ENCODE data around the gene FGFRL1.
A peak's percentile ranks its signal among the peaks of the same experiment; 100 is the strongest.

FGFRL1 gene

DNA sequence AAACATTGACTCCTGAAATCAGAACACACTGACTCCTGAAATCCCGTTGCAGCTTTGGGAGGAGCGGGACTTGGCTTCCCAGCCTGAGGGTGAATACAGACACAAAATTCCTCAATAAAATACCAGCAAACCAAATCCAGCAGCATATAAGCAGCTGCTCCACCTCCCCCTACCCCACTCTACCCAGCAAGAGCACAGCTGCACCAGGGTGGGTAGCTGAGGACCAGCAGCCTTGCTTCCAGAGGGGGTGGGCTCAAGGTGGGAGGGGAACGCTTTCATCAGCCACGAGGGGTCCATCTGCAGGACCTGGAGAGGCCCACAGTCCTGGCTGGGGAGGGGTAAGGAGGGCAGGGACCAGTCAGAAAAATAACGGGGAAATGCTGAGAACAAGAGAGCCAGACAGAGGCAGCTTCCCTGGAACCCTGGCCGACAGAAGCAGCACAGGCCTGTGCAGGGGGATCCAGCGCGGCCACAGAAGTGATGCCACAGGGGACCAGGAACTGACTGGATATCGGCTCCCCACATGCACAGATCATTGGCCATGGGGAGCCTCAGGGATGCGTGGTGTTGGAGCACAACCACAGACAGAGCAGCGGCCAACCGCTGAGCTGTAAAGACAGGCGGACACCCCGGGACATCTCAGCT, 49.8 kb downstream of the FGFRL1 start:
- peaks cover under 1% of the 10 kb centered on the region for H3K27me3 ChIP-seq (ENCODE audit: insufficient read depth, low read depth, severe bottlenecking)
- H3K27ac ChIP-seq, result peak overlapping the region; percentile 27
- H3K36me3 ChIP-seq, result no peaks in the 10 kb centered on the region
- H3K4me3 ChIP-seq (ENCODE audit: low read depth, low read length), result no peak overlapping the region
- TF ChIP-seq, protein P1, sequence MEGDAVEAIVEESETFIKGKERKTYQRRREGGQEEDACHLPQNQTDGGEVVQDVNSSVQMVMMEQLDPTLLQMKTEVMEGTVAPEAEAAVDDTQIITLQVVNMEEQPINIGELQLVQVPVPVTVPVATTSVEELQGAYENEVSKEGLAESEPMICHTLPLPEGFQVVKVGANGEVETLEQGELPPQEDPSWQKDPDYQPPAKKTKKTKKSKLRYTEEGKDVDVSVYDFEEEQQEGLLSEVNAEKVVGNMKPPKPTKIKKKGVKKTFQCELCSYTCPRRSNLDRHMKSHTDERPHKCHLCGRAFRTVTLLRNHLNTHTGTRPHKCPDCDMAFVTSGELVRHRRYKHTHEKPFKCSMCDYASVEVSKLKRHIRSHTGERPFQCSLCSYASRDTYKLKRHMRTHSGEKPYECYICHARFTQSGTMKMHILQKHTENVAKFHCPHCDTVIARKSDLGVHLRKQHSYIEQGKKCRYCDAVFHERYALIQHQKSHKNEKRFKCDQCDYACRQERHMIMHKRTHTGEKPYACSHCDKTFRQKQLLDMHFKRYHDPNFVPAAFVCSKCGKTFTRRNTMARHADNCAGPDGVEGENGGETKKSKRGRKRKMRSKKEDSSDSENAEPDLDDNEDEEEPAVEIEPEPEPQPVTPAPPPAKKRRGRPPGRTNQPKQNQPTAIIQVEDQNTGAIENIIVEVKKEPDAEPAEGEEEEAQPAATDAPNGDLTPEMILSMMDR (IDR thresholded peaks at IDR 0.05; ENCODE audit: low read depth, low read length), result no peak
- DNase-seq, result no peak
- H3K9me3 ChIP-seq (ENCODE audit: severe bottlenecking), result no peaks in the 10 kb centered on the region

GRCh38 chr4:1061760-1062159, 50.3 kb downstream of the FGFRL1 start:
- Histone ChIP-seq H3K4me3 (ENCODE audit: low read depth, low read length) (no peak overlapping the region), H3K9me3 (ENCODE audit: severe bottlenecking) (no peaks in the 10 kb centered on the region), H3K36me3 (no peaks in the 10 kb centered on the region), H3K27me3 (ENCODE audit: insufficient read depth, low read depth, severe bottlenecking) (no peaks in the 10 kb centered on the region), H3K27ac (peak overlapping the region; percentile 27)
- TF ChIP-seq, protein P1 (IDR thresholded peaks at IDR 0.05; ENCODE audit: low read depth, low read length), result no peak
- DNase-seq, result no peak

DNA sequence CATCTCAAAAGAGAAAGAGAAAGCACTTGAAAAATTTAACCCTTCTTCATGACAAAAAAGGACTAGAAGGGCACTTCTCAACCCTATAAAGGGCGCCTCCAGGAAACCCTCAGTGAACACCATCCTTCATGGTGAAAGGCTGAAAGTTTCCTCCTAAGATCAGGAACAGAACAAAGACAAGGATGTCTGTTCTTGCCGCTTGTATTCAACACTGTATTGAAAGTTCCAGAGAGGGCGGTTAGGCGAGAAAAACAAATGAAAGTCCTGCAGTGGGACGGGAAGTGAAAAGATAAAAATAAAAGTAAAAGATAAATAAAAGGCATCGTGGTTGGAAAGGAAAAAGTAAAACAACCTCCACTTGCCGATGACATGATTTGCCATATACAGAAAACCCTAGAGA, 51.0 kb downstream of the FGFRL1 start:
- TF ChIP-seq, protein P1 (IDR thresholded peaks at IDR 0.05; ENCODE audit: low read depth, low read length), result no peak
- no peaks in the 10 kb centered on the region for H3K9me3 ChIP-seq (ENCODE audit: severe bottlenecking)
- no peak for DNase-seq
- H3K27me3 ChIP-seq (ENCODE audit: insufficient read depth, low read depth, severe bottlenecking), result no peaks in the 10 kb centered on the region
- H3K4me3 ChIP-seq (ENCODE audit: low read depth, low read length), result no peak overlapping the region
- H3K36me3 ChIP-seq, result no peaks in the 10 kb centered on the region
- H3K27ac ChIP-seq, result peak overlapping the region; percentile 27

- Histone ChIP-seq H3K27me3 (ENCODE audit: insufficient read depth, low read depth, severe bottlenecking) (no peaks in the 10 kb centered on the region), H3K4me3 (ENCODE audit: low read depth, low read length) (no peak overlapping the region), H3K27ac (no peak overlapping the region), H3K9me3 (ENCODE audit: severe bottlenecking) (no peaks in the 10 kb centered on the region), H3K36me3 (no peaks in the 10 kb centered on the region)
- DNase-seq, result no peak
- TF ChIP-seq, protein P1 (IDR thresholded peaks at IDR 0.05; ENCODE audit: low read depth, low read length), result no peak
Observed at GRCh38 chr4:1065732-1066131, 54.3 kb downstream of the FGFRL1 start.

GRCh38 chr4:1069394-1069793, 58.0 kb downstream of the FGFRL1 start:
- no peaks in the 10 kb centered on the region for H3K27me3 ChIP-seq (ENCODE audit: insufficient read depth, low read depth, severe bottlenecking)
- no peak for DNase-seq
- H3K4me3 ChIP-seq (ENCODE audit: low read depth, low read length), result no peak overlapping the region
- H3K27ac ChIP-seq, result no peak overlapping the region
- no peaks in the 10 kb centered on the region for H3K36me3 ChIP-seq
- TF ChIP-seq, protein P1 (IDR thresholded peaks at IDR 0.05; ENCODE audit: low read depth, low read length), result no peak
- H3K9me3 ChIP-seq (ENCODE audit: severe bottlenecking), result no peaks in the 10 kb centered on the region
